Adrenal gland (tissue), 5 donors: ENCODE data around the gene TOR1B.

ENCODE experiments used
- CTCF ChIP-seq, 6 experiments: fragments of 450-650 bp in 4 of 6; fragments of 200-600 bp in 2 of 6; sonication (generic) in 1 of 6; IDR thresholded peaks; 1 replicate in 5 of 6; 2 replicates in 1 of 6; pipeline versions ENCODE4 v1.5.1 to v1.8.0; 2016 to 2021; ENCODE audit warnings: antibody characterized with exemption in 6 of 6, mild to moderate bottlenecking in 2 of 6, moderate library complexity in 1 of 6
- POLR2A ChIP-seq, 2 donors: fragments of 450-650 bp; IDR thresholded peaks; one replicate each; pipeline ENCODE4 v1.6.1; 2017; ENCODE audit warnings: antibody characterized with exemption in 2 of 2, mild to moderate bottlenecking in 2 of 2, moderate library complexity in 1 of 2
- donor health status: DM: no; HTN: no; CAD: no.

GRCh38 chr9:129858167-129858962, 55.4 kb downstream of the TOR1B start:
- TF ChIP-seq POLR2A (IDR thresholded peaks at IDR 0.05) (no peak), CTCF (IDR thresholded peaks at IDR 0.05) (no peak)
